ENCODE results near the gene STK26. TPM values are rescaled to one million over a fixed set of nuclear protein-coding genes. Genes with fewer than 3 reads are reported as not detected.
A peak's percentile ranks its signal among the peaks of the same experiment; 100 is the strongest.

STK26 gene
- total RNA-seq, 1 donor from 2014 or later, result 17.9 TPM

DNA sequence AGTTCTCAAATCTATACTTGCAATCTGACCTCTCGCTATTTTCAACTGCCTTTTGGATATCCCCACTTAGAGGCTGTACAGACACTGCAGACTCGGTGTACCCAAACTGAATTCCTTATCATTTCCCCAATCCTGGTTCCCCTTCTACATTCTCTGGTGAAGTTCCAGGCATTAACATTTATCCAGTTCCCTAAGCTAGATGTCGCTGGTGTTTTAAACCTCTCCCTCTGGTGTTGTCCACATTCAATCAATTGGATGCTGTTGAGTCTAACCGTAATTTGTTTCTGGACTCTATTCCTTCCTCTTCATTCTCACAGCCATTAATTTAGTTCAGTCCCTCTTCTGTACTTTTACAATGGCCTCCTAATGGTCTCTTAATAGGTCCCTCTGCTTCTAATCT is 7.2 kb upstream of the STK26 start:
- no peak for DNase-seq (ENCODE audit: low spot score)
- Mint-ChIP-seq H3K27ac (ENCODE audit: unreplicated experiment) (no peak overlapping the region), H3K27me3 (ENCODE audit: low read depth) (peaks cover 7% of the 10 kb centered on the region), H3K4me3 (ENCODE audit: unreplicated experiment) (no peak overlapping the region), H3K9me3 (ENCODE audit: low read depth) (no peaks in the 10 kb centered on the region), H3K36me3 (ENCODE audit: low read depth) (no peaks in the 10 kb centered on the region), H3K4me1 (ENCODE audit: low read depth) (no peaks in the 10 kb centered on the region)
- TF ChIP-seq, protein P1, sequence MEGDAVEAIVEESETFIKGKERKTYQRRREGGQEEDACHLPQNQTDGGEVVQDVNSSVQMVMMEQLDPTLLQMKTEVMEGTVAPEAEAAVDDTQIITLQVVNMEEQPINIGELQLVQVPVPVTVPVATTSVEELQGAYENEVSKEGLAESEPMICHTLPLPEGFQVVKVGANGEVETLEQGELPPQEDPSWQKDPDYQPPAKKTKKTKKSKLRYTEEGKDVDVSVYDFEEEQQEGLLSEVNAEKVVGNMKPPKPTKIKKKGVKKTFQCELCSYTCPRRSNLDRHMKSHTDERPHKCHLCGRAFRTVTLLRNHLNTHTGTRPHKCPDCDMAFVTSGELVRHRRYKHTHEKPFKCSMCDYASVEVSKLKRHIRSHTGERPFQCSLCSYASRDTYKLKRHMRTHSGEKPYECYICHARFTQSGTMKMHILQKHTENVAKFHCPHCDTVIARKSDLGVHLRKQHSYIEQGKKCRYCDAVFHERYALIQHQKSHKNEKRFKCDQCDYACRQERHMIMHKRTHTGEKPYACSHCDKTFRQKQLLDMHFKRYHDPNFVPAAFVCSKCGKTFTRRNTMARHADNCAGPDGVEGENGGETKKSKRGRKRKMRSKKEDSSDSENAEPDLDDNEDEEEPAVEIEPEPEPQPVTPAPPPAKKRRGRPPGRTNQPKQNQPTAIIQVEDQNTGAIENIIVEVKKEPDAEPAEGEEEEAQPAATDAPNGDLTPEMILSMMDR (IDR thresholded peaks at IDR 0.05), result peak; percentile 17

DNA sequence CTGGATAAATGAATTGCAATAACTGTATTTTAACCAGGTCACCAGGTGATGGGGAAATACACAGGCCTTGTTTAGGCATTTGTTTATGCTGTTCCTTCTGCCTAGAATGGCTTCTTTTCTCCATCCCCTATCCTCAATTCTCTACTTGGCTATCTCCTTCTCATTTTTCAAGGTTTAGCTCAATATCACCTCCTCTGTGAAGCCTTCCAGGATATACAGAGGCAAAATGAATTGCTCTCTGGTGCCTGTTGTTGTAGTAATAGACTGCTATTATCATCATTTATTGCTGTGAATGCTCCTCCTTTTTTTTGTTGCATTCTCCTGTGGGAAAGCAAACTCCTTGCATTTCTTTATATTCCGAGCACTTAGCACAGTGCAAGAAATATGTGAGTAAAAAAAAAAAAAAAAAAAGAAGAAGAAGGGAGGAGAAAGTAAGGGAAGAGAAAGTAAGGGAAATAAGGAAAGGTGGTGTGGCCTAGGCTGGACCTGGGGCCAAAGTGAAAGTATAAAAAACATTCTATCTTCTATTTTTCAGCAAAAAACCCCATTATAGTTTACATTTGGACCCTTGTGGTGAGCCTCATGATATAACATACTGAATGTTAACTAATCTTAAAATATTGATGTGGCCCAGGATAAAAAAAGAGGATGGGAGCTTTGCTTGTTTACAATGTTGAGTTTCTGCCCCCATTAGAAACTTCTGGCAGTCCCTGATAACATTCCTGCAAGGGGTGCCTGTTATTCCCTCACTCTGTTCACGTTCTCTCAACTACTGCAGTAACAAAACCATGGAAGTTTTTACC is 6.3 kb upstream of the STK26 start:
- Mint-ChIP-seq H3K27me3 (ENCODE audit: low read depth) (peaks cover 7% of the 10 kb centered on the region), H3K4me1 (ENCODE audit: low read depth) (no peaks in the 10 kb centered on the region), H3K27ac (ENCODE audit: unreplicated experiment) (no peak overlapping the region), H3K36me3 (ENCODE audit: low read depth) (no peaks in the 10 kb centered on the region), H3K9me3 (ENCODE audit: low read depth) (no peaks in the 10 kb centered on the region), H3K4me3 (ENCODE audit: unreplicated experiment) (no peak overlapping the region)
- TF ChIP-seq, protein P1 (IDR thresholded peaks at IDR 0.05), result no peak
- DNase-seq (ENCODE audit: low spot score), result no peak

DNA sequence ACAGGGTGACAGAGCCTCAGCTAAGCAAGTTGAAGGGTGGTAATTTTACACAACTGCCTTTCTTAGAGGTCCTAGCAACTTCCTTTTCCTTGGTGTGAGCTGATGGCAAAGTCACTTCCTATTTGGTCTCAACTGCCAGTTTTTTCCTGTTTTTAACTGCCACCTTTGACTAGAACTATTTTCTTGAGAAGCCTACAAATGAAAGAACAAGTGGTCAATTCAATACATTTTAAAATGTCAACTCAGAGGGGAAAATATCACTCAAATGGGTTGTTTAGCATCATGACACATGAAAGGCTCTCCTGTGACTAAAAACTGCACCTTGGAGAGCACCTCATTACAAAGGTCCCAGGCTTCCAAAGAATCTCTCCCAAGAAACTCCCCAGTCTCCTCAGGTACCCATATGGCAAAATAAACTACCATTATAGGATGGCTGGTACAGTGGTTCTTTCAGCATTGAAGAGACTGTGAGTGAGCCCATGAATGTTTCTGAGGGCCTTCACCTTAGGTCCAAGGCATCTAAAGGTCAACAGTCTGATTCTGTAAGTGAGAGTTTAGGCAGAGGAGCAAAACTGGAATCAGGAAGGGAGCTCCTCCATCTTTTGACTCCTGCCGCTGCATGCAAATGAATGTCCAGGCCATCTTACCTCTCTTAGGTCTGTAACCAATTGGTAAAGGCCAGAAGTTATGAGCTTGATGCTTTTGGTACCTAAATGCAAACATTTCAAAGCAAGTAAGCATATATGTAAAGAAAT is 5.5 kb upstream of the STK26 start:
- peaks cover 4% of the 10 kb centered on the region for H3K27me3 Mint-ChIP-seq (ENCODE audit: low read depth)
- H3K36me3 Mint-ChIP-seq (ENCODE audit: low read depth), result no peaks in the 10 kb centered on the region
- H3K27ac Mint-ChIP-seq (ENCODE audit: unreplicated experiment), result no peak overlapping the region
- no peak for DNase-seq (ENCODE audit: low spot score)
- H3K4me3 Mint-ChIP-seq (ENCODE audit: unreplicated experiment), result no peak overlapping the region
- TF ChIP-seq, protein P1 (IDR thresholded peaks at IDR 0.05), result no peak
- H3K4me1 Mint-ChIP-seq (ENCODE audit: low read depth), result peaks cover 4% of the 10 kb centered on the region
- H3K9me3 Mint-ChIP-seq (ENCODE audit: low read depth), result no peaks in the 10 kb centered on the region

DNA sequence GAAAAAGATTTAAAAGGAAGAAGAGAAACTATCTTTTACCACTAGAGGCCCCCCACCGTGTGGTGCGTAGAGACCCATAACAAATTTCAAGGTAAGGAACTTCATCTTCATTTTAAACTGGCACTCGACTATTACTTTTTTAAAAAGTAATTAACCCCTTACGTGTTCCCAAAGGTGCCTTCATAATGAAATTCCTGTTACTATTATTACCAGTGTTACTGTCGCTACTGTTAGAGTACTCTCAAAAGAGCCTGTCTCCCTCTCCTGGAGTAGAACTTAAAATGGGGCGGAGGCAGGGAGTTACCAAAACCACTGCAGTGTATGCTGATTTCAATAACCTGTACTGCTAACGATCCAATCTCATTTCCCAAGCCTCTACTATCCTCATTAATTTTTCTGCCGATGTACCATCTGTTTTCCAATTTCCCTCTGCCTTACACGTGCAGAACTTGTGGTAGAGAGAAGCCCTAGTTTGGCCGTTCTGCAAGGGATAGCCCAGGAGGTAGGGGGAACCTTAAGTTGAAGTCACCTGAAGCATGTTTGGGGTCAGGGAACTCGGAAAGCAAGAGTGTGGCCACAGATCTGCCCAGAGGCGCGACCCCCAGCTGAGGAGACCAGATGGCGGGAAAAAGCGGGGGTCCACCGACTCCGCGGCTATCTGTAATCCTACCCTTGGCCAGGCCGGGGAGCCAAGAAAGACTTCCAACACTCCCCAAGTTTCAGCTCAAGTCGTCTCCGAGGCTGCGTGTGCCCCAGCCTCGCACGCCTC is 720 bp upstream of the STK26 start:
- DNase-seq (ENCODE audit: low spot score), result peak; percentile 74
- H3K27me3 Mint-ChIP-seq (ENCODE audit: low read depth), result no peaks in the 10 kb centered on the region
- H3K9me3 Mint-ChIP-seq (ENCODE audit: low read depth), result no peaks in the 10 kb centered on the region
- H3K36me3 Mint-ChIP-seq (ENCODE audit: low read depth), result no peaks in the 10 kb centered on the region
- peaks cover 23% of the 10 kb centered on the region for H3K4me1 Mint-ChIP-seq (ENCODE audit: low read depth)
- H3K27ac Mint-ChIP-seq (ENCODE audit: unreplicated experiment), result peak overlapping the region; percentile 83
- peak overlapping the region; percentile 92 for H3K4me3 Mint-ChIP-seq (ENCODE audit: unreplicated experiment)
- TF ChIP-seq, protein P1 (IDR thresholded peaks at IDR 0.05), result peak; percentile 76

GRCh38 chrX:132023896-132024386 is 839 bp downstream of the STK26 start:
- Mint-ChIP-seq H3K27ac (ENCODE audit: unreplicated experiment) (peak overlapping the region; percentile 62), H3K9me3 (ENCODE audit: low read depth) (no peaks in the 10 kb centered on the region), H3K4me3 (ENCODE audit: unreplicated experiment) (peak overlapping the region; percentile 92), H3K4me1 (ENCODE audit: low read depth) (peaks cover 23% of the 10 kb centered on the region), H3K36me3 (ENCODE audit: low read depth) (no peaks in the 10 kb centered on the region), H3K27me3 (ENCODE audit: low read depth) (no peaks in the 10 kb centered on the region)
- peak; percentile 47 for DNase-seq (ENCODE audit: low spot score)
- TF ChIP-seq, protein P1 (IDR thresholded peaks at IDR 0.05), result no peak
